Endometrial microvascular endothelial cells (primary cell): ENCODE results near the gene AREG. TPM values are rescaled to one million over a fixed set of nuclear protein-coding genes. Genes with fewer than 3 reads are reported as not detected.

Source experiments
- in situ Hi-C: cut with HindIII; loops from 2 replicates; pipeline ENCODE4 v1.10.0; 2017; ENCODE audit warnings: low sequenced_read_pairs, low pct_unique_long_range_greater_than_20kb; ENCODE audit errors: inconsistent ontology term
- total RNA-seq: library from RNA; depleted of rRNA; stranded (reverse); fragments of >200 nt; gene quantifications from one replicate; pipeline ENCODE4 v1.2.3, GENCODE V29; 2015; ENCODE audit errors: inconsistent ontology term

Gene AREG
- total RNA-seq, 1 donor from 2014 or later = 1.4 TPM

DNA sequence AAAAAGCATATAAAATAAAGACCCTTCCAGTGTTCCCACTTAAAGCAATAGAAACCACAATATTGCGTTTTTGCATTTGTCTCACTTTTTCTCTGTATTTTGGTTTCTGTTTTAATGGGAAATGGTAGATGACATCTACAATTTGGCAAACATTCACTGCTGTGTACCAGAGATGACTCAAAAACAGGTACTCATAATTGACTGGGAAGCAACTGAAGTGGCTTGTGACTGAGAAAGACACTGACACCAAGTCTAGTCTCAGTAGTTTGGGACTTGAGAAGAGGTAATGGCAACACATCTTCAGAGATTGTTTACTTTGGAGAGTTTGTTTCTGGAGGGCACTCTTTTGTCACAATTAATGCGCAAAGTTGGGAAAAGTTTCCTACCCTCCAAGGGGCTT, 42.0 kb downstream of the AREG start:
- in situ Hi-C loops = no loop called here

DNA sequence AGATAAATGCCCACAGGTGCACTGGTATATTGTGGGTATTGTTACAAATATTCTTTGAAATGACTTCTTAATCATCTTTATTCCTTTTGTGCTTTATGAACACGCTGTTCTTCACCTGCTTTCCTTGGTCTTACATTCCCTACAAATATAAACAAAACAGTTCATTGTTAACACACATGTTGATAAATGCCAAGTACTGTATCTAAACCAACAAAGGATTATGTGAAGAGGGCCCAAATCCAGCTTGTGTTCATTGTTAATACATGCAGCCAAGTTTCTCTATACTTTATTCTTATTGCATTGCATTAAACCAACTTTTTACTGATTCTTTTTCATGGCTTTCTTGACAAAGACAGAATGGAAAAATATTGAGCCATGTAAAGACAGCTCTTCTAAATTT, 42.8 kb downstream of the AREG start:
- in situ Hi-C loops = no loop called here

DNA sequence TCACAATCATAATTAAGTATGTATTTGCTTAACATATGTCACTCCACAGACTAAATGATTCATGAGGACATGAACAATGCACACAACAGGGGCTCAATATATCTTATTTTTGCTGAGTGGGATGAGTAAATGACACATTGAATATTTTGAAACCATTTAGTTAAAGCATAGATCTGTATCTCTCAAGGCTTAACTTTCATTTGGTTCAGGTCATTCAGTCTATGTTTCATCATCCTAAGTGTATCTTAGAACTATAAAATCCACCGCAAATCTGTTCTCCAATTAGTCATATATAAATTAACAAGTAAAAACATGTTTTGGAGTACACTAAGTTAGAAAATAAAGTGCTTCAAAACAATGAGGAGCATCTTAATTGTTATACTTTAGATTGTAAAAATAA, 45.8 kb downstream of the AREG start:
- in situ Hi-C loops = no loop called here

DNA sequence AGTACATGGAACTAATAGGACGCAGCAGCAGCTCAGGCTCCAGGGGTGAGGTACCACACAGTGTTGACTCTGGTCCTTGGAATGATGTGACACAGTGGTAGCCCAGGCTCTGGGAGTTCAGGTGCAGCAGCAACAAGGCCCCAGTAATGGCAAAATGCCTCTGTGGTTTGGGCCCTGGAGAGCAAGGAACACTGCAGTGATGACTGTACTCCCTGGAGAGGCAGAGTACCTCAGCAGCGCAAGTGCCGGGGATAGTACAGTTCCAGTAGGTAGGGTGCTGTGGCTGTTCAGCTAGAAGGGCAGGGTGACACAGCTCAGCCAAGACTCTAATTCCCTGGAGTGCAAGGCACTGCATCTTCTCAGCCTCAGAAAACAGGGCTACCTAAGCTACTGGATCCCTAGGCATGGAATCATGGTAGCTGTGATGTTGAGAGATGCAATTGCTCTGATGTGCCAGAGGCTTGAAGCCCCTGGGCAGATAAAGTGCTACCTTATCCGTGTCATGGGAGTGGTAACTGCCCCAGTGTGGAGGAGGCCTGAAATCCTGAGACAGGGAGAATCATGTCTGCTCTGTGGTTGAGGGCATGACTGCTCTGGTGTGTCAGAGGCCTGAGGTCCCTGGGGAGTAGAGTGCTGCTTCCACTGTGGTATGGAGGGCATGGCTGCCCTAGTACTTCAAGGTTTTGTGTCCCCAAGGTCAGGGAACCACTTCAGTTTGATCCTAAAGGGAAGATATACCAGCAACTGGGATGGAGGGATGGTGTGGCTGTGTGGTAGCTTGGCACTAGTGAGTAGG, 55.2 kb downstream of the AREG start:
- in situ Hi-C loops = no loop called here

DNA sequence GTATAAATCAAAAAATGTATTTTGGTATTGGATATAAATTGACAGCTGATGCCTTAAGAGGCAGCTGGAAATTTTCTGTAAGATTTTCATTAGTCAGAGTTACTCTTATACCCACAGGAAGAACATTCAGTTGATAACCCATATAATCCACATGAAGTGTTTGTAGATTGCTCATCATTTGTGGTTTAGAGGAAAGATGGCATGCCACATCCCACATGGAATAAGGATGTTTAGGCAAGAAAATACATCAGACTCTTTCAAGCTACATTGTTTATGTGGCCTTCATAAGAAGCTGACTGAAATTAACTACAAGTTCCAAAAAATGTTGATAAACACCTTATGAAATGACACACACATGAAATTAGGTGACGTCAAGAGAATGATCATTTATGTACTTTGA, 56.6 kb downstream of the AREG start:
- in situ Hi-C loops = no loop called here

DNA sequence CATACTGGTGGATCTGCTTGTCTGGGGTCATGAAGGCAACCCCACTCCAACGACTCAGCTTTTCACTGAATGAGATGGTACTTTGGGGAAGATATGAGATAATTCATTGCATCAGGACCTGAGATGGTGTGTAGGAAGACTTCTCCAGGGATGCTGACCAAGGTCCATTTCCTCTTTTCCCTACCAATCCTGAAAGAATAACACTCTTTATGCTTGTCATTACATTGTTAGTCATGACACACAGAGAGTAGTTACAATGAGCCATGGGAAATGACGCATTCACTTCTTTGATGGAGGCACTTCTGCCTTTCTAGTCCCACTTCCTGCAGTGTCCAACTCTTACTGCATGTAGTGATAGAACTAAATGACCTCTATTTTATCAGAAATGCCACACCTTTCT, 58.6 kb downstream of the AREG start:
- in situ Hi-C loops = no loop called here

DNA sequence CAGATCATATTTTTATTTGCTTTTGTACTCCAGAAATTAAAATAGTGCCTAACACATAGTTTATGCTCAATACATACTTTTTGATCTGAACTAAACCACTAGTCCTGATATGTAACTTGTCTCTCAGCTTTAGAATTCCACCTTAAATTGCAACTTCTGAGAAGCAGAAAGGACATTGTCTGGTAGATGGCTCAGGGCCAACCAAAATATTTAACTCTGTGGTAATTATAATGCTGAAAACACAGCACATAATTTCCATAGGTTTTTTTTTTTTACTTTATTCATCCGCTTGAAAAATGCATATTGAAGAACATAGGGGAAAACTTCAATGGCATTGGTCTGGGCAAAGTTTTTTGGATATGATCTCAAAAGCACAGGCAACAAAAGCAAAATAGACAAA, 59.3 kb downstream of the AREG start:
- in situ Hi-C loops = no loop called here

Other genes starting within 250 kb of the AREG start
- not detected for gene EPGN, start 136.7 kb upstream of the AREG start, total RNA-seq
- not detected for gene EREG, start 80.0 kb upstream of the AREG start, total RNA-seq